Right kidney (tissue), 1 donor: ENCODE measurements around the gene DDX5.

ENCODE experiments used
- DNase-seq: peaks from one replicate; pipeline ENCODE4 v3.0.0-alpha.2; 2016

DDX5 gene

DNA sequence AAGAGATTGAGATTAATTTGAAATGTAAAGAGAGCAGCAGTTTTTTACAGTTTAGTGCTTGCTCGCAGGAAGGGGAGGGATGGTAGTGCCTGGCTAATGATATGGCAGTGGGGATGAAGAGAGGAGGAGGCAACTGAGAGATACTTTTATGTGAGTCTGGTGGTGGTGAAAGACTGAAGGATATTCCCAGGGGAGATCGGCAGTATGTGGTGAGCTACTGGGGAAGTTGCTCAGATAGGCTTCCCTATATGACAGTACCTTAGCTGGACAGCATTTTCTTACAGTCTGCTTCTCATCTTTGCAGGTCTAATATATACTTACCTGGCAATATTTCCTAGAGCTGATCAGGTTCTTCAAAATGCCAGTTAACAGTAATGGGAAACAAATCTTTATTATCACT, 9.3 kb upstream of the DDX5 start:
- DNase-seq, result no peak

DNA sequence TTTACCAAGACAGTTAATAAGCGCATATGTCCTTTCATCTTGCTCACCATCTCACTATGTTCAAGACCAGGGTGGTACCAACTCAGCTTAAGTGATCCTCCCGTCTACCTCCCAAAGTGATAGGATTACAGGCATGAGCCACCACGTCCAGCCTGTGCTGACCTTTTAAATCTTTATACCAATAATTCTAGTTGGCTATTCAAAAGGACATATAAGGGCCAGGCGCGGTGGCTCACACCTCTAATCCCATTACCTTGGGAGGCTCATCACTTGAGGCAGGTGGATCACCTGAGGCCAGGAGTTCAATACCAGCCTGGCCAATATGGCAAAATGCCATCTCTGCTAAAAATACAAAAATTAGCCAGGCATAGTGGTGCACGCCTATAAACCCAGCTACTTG, 3.1 kb upstream of the DDX5 start:
- DNase-seq, result no peak

DNA sequence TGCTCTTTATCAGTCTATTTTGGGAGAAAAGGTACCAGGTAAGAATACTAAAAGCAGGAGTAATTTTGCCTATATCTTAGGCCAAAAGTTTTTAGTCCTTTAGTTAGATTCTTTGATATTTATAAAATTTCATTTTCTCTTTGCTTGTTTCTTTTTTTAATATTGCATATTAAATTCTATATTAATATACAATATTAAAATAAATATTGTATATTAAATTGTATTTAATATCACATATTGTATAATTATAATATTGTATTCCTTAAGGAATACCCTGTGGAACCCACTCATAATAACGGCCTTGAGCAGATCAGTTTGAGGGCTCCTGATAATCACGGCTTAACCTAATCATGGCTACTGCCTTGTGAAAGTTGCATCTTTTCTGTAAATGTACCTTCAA, 2.6 kb upstream of the DDX5 start:
- no peak for DNase-seq

DNA sequence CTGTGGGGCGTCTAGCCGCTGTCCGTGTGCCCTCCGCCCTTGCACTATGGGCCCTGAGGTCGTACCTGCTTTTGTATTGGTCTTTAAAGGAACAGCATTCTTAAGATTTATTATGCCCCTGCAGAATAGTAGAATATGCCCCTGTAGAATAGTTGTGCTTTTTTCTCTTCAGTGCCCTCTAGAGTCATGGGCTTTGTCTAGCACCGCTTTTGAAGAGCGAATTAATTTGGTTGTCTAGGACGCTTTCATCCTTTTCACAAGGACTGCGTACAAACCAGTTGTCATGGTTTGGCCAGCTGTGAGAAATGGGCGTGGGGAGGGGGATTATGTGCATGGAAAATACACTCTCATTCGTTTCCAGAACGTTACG, 1.3 kb upstream of the DDX5 start:
- no peak for DNase-seq

DNA sequence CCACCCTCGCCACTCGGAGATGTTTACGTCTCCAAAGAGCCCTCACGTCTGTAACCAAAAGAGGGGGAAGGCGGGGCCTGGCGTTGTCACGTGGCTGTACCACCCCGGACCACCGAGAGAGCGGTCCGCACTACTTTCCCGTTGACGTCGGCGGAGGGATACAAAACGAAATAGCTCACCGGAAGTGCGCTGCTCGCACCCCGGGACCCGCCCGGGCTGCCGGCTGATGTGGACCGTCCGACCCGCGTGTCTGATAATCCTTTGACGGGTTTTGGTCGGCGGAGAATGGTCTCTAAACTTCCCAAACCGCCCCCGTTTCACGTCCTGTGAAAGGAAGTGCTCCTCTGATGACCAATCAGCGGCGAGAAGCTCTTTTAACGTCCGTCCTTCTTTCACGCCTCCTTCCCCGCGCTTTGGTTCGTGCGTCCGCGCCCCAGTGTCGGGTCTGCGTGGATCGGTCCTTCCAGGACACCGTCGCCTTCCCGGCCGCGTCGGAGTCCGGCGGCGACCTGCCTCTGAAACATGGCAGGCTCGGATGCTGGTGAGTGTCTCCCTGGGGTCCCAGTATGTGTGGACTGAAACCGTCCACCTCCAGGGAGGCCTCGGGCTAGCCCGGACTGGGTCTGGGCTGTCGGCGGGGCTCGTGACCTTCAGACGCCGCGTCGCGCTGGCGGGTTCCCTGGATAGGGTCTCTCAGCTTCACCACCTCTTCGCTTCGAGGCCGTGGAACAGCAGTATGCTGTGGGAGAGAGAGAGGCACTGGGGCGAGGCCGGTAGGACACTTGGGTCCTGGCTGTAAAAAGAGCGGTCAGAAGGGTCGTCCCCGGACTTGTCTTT, 705 bp upstream of the DDX5 start, which contains the start of gene CEP95:
TSS of gene CEP95 (plus strand) at position 402 of the 837 bp plus-strand sequence. CDS start at position 523, 121 bp downstream.
- DNase-seq, result peak; percentile 99

DNA sequence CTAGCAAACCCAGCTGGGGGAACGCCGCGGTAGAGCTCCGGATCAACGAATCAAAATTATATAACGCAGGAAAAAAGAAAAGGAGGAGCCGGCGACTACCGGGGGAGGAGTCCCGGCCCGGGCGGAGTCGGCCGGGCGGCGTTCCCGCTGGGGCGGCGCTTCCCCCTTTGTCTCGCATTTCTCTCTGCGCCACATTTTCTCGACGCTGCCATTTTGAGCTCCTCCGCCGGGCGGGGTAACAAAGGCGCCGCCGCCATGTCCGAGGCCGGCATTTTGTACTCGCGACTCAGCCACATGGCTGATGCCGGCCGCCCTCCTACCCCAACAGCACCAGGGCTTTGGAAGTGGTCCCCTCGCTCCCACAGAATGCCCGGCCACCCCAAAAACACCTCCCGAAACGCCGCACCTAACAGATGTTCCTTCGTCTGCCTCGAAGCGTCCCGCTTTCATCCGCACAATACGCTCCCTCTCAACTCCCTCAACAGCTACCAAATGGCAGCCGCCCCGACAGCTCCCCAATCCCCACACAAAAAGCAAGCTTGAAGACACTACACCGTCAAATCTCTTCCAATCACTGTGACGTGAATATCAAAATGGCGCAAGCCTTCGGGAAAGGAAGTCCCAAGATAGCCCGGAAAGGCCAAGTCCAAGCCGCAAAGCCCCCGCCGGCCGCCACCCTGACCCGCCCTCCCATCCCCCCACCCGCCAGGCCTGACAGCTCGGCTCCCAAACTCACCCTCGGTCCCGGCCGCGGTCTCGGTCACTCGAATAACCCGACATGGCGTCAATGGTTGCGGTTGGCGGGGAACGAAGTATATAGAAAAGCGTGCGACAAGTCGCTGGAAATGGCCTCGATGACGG, 519 bp downstream of the DDX5 start:
- DNase-seq, result peak; percentile 89

GRCh38 chr17:64504769-64505339, 1.2 kb downstream of the DDX5 start:
- no peak for DNase-seq

- no peak for DNase-seq
These were observed 2.0 kb downstream of the DDX5 start for GRCh38 chr17:64503821-64504768.

DNA sequence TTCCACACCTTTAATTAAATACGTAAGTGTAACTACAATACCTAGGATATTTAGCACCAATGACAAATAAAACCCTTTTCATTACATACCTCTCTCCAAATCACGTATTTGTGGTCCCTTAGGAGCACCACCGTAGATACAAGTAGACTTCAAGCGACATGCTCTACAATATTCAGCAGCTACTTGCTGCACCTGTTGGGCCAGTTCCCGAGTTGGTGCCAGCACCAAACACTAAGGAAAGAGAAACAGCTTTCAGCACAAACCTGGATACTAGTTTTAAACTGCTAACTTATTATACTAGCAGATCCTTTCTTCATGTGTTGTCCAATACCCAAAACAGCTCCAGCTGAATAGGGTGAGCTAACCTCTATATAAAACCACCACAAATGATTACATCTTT, 2.7 kb downstream of the DDX5 start:
- DNase-seq, result no peak

DNA sequence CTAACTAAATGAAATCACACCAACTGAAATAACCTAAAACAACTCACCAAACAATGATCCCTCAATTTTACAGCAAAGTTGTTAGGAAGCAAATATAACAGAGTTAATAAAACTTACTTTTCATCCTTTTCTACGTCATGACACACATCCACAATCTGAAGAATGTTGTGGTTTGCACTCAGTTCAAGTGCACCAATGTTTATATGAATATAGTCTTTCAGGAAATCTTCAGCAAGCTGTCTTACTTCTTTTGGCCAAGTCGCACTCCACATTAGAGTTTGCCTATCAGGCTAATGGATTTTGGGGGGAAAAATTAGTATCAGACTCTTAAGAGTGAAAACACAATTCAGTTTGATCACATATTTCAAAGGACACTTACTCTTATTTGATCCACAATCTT, 3.3 kb downstream of the DDX5 start:
- no peak for DNase-seq

- DNase-seq, result no peak
These were observed 4.1 kb downstream of the DDX5 start for GRCh38 chr17:64502021-64502420.

DNA sequence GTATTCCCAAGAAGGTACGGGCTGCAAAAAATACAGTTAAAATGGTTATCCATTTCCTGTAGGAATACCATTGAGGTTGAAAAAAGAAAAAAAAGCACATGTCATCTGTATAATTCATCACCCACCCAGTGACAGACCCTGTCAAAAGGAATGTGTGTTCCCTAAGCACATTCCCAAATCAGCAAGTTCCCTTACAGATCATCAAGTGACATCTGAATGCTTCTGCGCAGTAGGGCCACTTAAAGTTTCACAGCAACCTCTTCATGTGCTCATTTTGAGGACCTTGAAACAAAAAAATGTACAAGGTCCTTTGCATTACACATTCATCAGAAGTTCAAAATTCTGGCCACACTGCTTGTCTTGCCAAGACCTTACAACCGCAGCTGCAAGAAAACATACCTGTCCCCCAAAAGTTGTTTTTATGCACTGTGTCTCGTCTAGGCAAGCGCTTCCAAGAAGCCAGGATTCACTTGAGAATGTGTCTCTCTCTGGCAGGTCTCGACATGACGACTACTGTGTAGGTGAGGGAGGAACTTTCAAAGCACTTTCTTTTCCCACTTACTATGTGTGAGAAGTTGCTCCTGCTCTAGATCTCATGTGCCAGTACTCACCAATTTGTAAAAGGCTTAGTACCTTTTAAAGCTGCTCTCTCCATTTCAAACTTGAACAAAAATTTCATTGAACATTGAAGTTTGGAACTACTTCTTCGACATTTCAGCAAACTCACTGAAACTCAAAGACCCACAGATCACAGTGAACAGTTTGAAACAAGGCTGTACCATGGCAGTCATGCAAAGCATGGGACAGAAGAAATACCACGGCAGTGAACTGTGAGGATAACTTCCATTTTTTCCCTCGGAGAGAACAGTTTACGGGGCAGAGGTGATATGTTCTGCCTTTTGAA, 5.0 kb downstream of the DDX5 start:
- no peak for DNase-seq

GRCh38 chr17:64500487-64500859, 5.6 kb downstream of the DDX5 start:
- DNase-seq, result no peak

- no peak for DNase-seq
These were observed 6.1 kb downstream of the DDX5 start for GRCh38 chr17:64499805-64500486.

DNA sequence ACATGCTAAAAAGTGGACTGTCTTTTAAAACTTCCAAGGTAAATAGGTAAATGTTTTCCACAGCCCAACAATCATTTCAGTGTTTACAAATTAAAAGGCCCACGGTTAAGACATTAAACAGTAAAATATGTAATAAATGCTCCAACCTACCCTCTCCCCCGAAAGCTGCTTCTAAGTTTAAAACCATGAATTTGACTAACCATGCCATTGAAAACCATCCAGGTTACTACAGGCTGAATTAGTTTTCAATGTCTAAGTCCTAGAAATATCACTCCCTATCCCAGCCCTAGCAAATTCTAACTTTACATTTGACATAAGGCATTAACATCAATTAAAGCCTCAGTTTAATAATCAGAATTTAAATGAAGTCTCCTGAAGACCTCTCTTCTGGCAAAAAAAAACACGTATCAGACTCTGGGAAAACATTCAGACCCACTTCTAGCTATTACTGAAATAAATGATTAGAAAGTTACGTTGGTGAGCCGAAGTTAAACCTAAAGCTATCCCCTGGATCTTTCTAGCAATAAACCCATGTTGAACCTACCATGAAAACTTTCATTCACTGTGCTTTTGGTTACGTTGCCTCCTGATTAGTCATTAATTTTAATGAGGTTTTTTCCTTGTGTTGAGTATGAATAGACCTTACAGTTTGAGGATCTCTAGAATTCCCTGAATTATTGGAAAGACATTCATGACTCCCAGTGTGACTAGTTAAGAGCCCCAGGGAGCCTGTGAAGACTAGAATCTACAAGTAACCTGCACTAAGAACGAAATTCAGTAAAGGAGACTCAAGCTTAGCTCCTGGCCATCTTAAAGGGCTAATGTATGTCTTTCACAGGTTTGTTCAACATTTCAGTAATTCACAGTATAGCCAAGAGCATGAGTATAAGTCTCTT, 7.5 kb downstream of the DDX5 start:
- no peak for DNase-seq

DNA sequence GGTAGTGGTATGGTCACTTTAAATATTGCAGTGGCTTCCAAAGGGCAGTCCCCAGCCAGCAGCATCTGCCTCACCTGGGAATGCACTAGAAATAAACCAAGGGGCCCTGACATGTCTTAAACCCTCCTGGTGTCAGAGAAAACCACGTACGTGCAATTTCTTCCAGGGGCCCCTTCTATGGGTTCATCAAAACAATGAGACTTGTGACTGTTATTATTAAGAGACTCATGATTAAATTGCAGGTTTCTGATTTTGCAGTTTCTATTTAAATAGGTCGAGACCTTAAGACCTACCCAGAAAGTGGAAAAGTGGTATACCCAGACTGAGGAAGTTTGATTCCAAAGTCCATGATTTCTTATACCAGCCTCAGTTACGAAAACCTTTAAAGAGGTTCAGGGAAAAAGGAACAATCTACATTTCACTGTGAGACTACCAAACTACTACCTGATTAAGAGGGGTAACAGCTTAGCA, 8.5 kb downstream of the DDX5 start:
- no peak for DNase-seq

DNA sequence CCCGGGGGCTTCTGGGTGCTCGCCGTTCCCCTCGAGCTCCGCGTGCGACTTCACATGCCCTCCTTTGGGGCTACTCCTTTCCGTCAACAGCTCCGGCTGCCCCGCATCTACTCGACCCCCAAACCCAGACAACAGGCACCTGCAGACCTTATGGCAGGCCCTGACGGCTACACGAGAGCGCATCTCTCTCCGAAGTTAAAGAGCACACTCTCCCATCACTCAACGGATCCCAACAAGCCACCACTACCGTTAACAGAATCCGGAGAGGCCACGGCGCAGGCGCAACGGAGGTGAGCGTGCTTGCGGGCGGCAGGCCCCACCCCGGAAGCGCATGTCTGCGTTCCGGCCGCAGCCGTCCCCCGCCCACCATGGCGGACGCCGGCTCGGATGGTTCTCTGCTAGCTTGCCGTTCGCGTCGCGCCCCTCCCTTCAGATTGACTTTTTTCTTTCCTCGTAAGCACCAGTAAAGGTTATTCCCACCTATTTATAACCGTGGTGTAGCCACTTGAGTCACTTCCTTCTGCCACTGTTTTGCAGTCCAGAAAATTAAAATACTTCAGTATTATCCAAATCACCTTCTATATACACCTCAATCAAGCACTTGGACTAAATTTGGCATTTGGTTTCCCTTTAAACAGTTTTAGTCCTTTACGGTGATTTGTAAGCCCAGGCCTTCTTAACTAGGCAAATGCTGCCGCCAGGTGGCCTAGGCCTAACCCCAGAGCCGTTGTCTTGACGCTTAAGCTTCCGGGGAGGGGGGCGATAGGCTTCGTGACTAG, 9.1 kb downstream of the DDX5 start, which contains the start of gene POLG2:
TSS of gene POLG2 (minus strand) at position 269 of the 779 bp plus-strand sequence. CDS start at position 183, 86 bp downstream.
- peak; percentile 88 for DNase-seq

DNA sequence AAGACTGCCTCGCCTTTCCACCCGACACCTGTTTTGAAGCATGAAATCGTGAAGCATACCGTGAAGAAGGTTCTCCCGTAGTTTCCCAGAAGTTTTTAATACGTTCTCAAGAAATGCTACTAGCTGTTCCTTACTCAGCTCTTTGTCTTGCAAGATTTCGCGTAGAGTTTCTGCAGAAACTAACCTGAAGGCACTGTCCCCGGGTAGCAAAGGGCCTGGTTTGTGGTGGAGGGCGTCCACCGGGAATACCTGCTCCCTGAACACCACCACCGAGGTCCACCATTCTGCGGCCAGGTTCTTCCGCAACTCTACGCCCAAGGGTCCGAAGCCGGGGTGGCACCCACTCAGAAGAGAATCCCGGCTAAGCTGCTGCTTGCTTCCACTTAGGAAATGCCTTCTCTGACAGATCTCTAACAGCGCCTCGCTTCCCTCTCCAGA, 9.7 kb downstream of the DDX5 start:
- DNase-seq, result no peak
